NCI-H82 treated with DMSO at 0.1 percent for 48 hours (cell line): ENCODE data around the gene GLYR1.
"Not testable (repeated sequence)": the region's sequence is repeated elsewhere in the genome, so short reads cannot be mapped to it uniquely, and the experiment has no call there.

Experiments
- DNase-seq: peaks from one replicate; lab custom pipeline; 2025; ENCODE audit not compliant: unreplicated experiment; lab: John Stamatoyannopoulos, UW

The GLYR1 gene

GRCh38 chr16:4846901-4847773 lies at the start of gene GLYR1, which contains the start of gene UBN1:
Gene GLYR1 (minus strand): TSS chr16:4847288. CDS start chr16:4847265, 23 bp downstream.
Gene UBN1 (plus strand): TSS chr16:4847481. CDS start chr16:4852918, 5,437 bp downstream.
- DNase-seq, result peak; percentile 84

DNA sequence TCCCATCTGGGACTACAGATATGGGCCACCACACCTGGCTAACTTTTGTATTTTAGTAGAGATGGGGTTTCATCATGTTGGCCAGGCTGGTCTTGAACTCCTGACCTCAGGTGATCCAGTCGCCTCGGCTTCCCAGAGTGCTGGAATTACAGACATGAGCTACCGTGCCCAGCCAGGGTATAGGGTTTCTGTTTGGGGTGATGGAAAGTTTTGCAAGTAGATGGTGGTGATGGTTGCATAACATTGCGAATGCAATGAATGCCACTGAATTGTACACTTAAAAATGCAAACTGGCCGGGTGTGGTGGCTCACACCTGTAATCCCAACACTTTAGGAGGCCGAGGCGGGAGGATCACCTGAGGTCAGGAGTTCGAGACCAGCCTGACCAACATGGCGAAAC lies 49.7 kb upstream of the GLYR1 start:
- DNase-seq, result not testable (repeated sequence)

GRCh38 chr16:4895366-4895765 lies 48.3 kb upstream of the GLYR1 start:
- no peak for DNase-seq

GRCh38 chr16:4894276-4895150 lies 47.4 kb upstream of the GLYR1 start:
- DNase-seq, result no peak

DNA sequence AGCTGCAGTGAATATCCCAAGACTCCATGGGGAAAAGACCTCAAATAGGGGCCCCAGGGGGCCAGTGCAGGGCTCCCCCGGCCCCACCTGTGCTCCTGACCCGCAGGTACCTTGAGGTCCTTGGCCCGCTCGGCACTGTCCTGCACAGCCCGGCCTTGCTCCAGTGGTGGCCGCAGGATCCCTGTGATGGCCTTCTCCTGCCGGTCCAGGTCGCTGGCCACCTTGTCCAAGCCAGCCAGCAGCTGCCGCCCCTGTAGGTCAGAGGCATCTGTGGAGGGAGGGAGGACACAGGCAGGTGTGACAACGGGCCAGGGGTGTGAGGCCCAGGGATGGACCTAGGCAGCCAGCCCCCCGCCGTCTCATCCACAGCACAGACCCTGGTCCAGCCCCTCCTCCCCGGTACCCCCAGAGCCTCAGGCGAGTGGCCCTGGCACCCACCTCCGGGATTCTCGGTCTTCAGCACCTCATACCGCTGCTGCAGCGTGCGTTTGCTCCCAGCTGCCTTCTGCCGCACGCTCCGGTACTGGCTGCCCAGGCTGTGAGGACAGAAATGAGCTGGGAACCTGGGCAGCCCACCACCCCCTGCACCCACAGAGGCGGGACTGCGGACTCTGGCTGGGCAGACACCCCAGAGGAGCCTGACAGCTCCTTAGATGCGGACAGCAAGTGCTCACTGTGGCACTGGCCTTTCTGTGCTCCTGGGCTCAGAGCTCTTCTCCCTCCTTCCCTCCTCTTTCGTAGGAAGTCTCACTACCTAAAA lies 46.2 kb upstream of the GLYR1 start:
- no peak for DNase-seq

DNA sequence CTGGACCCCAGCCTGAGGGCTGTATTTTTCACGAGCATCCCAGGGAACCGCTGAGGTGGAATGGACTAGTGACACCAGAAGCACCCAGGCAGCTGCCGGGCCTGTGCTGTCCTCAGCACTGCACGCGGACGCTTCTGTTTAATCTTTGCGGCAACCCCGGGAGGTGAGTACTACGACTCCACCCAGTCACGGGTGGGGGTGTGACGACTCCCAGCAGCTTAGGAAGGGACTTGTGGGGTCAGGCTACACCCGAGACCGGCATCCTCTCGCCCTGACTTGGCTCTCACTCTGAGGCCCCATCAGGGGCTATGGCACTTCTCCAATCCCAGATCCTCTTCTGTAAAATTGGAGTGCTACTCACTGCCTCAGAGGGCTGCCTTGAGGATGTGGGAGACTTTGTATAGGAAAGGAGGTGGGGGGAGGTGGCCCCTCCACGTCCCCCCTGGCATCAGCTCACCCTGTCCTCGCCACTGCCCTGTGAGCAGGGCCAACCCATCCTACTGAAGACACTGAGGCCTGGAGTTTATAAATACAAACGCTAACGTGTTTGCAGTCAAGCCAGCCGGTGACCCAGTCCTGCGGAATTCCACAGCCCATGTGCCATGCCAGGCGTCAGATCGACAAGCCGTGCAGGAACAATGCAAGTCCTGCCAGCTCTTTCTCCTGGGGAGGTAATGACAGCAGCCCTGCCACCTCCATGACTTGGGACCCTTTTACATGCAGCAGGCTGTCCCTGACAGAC lies 45.4 kb upstream of the GLYR1 start:
- DNase-seq, result no peak

DNA sequence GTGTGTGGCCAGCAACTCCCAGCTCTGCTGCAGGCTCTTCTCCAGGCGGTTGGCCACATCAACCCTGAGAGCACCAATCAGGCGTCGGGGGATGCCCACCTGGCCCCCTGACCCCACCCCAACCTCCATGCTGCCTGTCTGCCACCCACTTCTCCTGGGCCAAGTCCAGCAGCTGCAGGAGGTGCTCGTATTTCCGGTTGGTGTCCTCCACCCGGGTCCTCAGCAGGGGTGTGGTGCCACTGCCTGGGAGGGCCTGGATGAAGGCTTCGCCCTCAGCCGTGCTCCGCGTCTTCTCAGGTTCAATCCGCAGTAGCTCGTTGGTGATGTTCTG lies 44.8 kb upstream of the GLYR1 start:
- no peak for DNase-seq

DNA sequence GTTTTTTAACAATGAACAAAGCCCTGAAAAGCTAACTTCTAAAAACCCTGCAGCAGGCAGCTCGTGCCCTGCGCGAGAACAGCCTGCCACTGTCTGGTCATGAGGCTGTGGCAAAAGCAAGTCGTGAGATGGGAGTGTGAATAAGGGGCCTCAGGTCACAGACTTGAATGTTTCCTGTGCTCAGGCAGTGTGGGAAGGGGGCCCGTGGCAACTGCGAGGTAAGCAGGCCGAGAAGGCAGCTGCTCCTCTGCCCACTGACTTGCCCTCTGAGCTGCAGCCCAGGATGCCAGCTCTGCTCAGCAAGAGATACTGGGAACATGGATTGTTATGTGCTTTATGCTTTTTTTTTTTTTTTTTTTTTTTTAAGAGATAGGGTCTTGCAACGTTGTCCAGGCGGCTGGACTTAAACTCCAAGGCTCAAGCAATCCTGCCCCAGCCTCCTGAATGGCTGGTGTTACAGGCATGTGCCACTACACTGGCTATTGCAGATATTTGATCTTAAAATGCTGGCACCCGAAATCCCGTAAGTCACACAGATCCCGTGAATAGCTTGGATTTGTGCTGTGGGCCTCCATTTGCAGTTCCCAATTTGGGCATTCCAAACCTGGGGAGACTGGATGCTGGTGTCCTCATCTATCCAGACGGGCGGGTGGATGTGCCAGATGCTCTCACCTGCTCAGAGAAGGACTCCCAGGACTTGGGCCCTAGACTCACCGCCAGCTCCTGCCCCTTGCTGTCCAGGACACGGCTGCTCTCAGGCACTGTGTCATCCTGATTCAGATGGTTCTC lies 44.2 kb upstream of the GLYR1 start:
- no peak for DNase-seq

DNA sequence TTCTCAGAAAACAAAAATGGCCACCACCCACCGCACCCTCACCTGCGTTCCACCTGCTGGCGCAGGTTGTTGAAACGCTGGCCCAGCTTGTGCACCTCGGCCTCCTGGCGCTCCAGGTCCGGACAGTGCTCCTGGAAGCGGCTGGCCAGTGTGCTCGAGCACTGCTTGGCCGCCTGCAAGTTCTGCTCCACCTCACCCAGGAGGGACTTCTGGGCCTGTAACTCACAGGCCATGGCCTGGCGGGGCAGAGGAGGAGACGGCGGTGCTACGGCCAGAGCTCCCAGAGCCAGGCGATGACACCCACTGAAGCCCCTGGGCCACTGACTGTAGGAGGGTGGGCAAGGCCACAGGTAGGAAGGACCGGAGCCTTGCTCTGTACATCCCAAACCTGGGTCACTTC lies 43.6 kb upstream of the GLYR1 start:
- no peak for DNase-seq

DNA sequence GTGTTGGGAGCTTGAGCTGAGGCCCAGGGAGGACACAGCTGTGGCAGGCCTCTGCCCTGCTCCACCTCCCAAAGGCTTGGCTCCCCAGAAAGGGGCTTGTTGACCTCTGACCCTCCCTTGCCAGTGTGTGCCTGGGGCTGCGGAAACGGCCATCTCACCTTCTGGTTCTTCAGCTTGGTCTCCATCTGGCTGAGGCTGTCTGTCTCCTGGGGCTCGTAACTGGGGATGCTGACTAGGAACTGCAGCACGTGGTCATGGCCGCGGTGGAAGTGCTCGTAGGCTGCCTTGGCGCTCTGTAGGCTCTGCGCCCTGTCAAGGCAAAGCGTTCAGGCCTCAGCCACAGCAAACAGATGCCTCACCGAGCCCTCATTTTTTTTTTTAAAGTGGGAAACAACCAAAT lies 42.9 kb upstream of the GLYR1 start:
- DNase-seq, result no peak

- no peak for DNase-seq
Measured at GRCh38 chr16:4888428-4889135, 41.5 kb upstream of the GLYR1 start.

- no peak for DNase-seq
Measured at GRCh38 chr16:4886151-4886550, 39.1 kb upstream of the GLYR1 start.

- no peak for DNase-seq
Measured at GRCh38 chr16:4884972-4885874, 38.1 kb upstream of the GLYR1 start.

GRCh38 chr16:4884209-4884608 lies 37.1 kb upstream of the GLYR1 start:
- no peak for DNase-seq

- DNase-seq, result no peak
Measured at GRCh38 chr16:4883501-4883900, 36.4 kb upstream of the GLYR1 start.

- no peak for DNase-seq
Measured at GRCh38 chr16:4882633-4883285, 35.7 kb upstream of the GLYR1 start.

DNA sequence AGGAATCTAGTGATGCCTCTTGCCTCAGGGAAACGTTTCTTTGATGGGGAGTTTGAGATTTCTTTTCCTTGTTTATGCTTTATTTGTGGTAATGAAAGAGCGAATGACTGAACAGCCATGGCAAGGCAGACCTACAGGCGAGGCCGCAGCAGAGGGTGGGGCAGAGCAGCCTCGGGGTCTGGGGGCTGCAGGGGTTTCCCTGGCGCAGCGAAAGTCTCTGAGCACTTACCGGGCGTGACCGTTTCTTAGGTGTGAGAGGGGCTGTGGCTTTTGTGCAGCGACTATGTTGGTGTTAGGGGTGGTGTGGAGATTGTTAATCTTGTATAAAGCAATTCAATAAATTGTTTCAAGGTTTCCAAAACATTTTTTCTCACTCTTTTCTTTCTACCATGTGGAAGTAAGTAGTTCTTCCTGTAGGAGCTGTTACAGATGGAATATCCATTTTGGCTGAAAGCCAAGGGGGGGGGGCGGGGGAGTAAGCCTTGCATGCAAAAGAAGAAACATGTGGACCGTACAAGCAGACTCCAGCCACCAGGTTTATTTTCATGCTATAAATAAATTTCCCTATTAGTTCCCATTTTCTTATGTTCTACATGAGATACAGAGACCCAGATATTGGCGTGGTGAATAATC lies 35.0 kb upstream of the GLYR1 start:
- DNase-seq, result no peak
